Measurements from ENCODE around the gene ASL.
"Not testable (repeated sequence)": the region's sequence is repeated elsewhere in the genome, so short reads cannot be mapped to it uniquely, and the experiment has no call there.

ASL gene

DNA sequence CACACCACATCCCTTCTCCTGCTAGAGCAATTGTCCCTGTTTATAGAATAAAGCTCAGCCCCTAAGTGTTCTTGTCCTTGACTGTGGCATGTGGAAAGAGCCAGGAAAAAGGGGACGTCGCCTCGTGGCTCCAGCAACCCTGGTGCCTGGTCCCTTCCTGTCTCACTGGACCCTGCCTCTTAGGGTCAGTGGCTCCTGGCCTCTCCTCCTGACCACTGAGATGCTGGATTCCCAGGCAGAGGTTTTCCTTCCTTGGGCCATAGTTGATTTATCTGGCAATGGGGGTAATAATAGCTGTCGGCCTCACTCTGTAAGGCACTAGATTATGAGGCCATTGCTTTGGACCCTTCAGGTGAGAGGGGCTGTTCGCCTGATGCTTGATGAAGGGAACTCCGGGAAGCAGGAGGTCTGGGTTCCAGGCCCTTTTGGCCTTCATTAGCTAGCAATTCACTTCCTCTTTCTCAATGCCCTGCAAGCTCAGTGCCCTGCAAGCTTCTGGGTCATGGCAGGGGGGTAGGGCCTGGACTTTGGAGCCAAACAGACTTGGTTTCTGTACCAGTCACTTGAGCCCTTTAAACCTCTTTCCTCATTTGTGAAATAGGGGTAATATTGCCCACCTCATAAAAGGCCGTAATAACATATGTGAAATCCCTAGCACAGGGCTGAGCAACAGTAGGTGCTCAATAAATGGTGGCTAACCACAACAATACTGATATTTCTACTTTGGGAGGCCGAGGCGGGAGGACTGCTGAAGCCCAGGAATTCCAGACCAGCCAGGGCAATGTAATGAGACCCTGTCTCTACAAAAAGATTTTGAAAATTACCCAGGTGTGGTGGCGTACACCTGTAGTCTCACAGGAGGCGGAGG lies 1.1 kb downstream of the ASL start:
- no peak for DNase-seq

DNA sequence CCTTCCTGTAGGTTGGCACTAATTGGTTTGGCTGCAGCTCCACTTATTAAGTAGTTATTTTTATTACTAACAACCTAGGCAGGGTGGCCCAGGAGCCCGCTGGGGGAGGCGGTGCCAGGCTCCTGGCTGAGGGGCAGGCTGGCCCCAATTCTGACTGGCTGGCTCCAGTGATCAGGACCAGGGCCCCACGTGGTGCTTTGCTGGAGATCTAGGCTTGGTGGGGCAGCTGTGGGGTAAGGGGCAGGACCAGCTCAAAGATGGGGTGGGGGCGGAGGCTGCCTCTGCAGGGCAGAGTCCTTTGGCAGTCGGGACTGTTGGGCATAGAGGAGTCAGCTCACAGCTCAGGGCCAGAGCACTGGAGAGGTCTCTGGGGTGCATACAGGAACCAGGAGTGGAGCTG lies 2.4 kb downstream of the ASL start:
- DNase-seq, result no peak

GRCh38 chr7:66082083-66082482 lies 6.5 kb downstream of the ASL start:
- no peak for DNase-seq

DNA sequence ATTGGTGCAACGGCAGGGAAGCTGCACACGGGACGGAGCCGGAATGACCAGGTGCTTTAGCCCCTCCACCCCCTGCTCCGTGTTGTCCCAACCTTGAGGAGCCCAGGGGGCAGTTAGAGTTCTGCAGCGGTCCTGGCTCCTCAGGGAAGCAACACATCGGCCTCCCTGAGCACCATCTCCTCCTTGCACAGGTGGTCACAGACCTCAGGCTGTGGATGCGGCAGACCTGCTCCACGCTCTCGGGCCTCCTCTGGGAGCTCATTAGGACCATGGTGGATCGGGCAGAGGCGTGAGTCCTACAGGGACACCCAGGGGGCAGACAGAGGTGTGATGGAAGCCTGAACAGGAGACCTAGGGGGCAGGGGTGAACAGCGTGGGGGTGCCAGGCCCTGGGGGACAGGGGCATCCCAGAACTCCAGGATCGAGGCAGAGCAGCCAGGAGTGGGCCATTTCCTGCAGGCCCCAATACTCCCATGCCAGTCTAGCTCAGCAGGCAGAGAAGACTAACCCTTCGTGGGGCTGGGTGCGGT lies 7.3 kb downstream of the ASL start:
- no peak for DNase-seq

DNA sequence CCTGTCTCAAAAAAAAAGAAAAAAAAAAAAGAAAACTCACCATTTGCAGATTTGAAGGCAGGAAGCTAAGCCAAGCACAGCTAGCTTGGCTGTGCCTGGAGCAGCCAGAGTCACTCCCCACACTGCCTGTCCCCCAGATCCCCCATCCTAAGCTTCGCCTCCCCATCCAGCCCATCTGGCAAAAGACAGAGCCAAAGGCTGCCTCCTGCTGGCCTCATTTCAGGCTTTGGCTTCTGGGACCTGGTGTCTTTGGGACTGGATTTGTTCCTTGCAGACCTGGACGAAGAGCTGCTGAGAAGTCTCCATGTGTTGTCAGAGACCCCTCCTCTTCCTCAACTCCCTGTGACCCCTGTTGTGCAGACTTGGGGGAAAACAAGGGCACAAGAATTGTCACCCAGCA lies 8.1 kb downstream of the ASL start:
- DNase-seq, result no peak

DNA sequence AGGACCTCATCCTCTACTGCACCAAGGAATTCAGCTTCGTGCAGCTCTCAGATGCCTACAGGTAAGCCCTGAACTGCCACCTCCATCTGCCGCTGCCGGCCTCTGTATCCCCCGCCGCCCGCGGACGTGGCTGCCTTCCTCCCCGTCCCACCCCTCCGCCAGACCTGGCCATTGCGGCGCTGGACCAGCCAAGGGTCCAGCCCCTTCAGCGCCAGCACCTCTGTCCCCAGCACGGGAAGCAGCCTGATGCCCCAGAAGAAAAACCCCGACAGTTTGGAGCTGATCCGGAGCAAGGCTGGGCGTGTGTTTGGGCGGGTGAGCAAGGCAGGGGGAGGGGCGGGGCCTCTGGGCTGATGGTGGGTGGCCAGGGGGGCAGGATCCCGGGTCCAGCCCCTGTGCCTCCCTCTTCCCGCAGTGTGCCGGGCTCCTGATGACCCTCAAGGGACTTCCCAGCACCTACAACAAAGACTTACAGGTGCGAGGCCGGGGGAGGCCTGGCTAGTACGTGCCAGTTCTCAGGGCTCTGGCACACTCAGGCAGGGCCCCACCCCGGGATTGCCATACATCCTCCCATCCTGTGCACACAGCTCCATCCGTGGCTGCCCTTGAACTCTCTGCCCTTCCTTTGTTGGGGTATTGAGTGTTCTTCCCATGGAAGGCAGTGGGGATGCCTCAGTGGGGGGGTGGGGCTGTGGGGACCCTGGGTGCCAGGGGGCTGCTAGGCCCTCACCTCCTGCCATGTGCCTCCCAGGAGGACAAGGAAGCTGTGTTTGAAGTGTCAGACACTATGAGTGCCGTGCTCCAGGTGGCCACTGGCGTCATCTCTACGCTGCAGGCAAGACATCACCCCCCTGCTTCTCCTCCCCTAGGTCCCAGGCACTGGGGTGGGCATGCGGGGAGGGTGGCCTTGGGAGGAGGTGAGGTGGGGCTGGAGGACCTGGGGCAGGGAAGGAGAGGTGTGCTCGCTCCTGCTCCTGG lies 13.5 kb downstream of the ASL start:
- no peak for DNase-seq

DNA sequence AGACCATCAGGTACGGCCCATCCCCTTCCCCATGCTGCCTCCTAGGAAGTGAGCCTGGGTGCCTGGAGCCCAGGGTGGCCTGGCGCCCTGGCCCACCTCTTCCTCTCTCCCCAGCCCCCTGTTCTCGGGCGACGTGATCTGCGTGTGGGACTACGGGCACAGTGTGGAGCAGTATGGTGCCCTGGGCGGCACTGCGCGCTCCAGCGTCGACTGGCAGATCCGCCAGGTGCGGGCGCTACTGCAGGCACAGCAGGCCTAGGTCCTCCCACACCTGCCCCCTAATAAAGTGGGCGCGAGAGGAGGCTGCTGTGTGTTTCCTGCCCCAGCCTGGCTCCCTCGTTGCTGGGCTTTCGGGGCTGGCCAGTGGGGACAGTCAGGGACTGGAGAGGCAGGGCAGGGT lies 17.0 kb downstream of the ASL start:
- DNase-seq, result no peak

DNA sequence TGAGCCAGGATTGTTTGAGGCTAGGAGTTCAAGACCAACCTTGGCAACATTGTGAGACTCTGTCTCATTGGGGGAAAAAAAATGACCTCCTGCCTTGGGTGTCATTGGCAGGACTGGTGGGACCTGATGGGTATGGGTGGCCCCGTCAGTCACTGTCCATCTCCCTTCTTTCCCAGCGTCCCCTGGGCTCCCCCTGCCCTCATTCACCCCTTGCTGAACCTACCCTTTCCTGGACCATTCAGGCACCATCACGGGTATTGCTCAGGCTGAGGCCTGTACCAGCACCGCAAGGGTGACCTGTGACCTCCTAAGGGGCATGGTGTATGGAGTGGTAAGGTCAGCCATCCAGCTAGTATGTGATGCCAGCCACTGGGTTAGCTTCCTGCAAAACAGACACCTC lies 19.4 kb downstream of the ASL start:
- DNase-seq, result no peak

- DNase-seq, result no peak
Measured at GRCh38 chr7:66099232-66099550, 23.6 kb downstream of the ASL start.

- peak; percentile 8 to 22 for DNase-seq
Measured at GRCh38 chr7:66099551-66100407, 24.2 kb downstream of the ASL start.

- DNase-seq, result no peak
Measured at GRCh38 chr7:66100408-66101050, 24.9 kb downstream of the ASL start.

- not testable (repeated sequence) for DNase-seq
Measured at GRCh38 chr7:66102168-66102567, 26.5 kb downstream of the ASL start.

DNA sequence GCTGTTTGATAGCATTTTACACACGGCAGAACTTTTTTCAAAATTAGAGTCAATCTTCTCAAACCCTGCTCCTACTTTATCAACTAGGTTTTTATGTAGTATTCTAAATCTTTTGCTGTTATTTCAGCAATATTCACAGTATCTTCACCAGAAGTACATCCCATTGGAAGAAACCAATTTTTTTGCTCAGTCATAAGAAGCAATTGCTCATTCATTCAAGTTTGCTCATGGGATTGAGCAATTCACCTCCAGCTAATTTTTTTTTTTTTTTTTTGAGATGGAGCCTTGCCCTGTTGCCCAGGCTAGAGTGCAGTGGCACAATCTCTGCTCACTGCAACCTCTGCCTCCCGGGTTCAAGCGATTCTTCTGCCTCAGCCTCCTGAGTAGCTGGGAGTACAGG lies 28.4 kb downstream of the ASL start:
- not testable (repeated sequence) for DNase-seq

DNA sequence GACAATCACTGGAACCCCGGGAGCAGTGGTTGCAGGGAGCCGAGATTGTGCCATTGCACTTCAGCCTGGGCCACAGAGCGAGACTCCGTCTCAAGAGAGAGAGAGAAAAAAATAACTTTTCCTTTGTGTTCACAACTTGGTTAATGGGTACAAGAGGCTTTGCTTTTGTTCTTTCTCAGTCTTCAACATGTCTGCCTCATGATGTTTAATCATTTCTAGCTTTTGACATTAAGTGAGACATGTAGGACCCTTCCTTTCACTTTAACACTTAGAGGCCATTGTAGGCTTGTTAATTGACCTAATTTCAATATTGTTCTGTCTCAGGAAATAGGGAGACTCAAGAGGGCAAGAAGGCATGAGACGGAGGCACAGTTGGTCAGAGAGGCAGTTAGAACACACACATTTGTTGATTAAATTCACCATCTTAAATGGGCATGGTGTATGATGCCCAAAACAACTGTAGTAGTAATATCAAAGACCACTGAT lies 29.7 kb downstream of the ASL start:
- no peak for DNase-seq

- DNase-seq, result not testable (repeated sequence)
Measured at GRCh38 chr7:66108410-66108809, 32.8 kb downstream of the ASL start.

DNA sequence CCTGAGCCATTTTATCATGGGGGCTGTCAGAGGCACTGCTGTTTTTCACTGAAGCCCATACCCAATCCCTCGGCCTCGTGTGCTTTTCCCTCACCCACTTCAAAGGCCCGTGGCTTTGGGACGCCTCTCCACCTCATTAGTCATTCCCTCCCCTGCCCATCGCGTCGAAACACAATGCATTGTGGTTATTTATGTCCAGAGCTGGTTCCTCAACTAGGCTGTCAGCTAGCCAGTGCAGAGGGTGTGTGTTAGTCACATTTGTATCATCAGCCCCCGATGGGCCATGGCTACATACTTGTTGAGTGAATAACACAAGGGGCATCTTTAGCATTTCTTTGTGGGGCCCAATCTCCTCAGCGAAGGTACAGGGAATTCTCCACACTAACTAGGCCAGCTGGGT lies 35.2 kb downstream of the ASL start:
- no peak for DNase-seq

- DNase-seq, result peak; percentile 76 to 79
Measured at GRCh38 chr7:66114743-66115649, 39.4 kb downstream of the ASL start, which contains the start of gene CRCP. CRCP (plus strand) TSS chr7:66114847; CDS start chr7:66114963, 116 bp downstream.

GRCh38 chr7:66116680-66117420 lies 41.2 kb downstream of the ASL start:
- DNase-seq, result not testable (repeated sequence)

GRCh38 chr7:66118603-66119002 lies 43.0 kb downstream of the ASL start:
- no peak for DNase-seq
